ENCODE measurements around the gene KLF6.

Gene KLF6

GRCh38 chr10:3786295-3787015, 1.4 kb upstream of the KLF6 start:
- peak; percentile 54 for DNase-seq

GRCh38 chr10:3785851-3786271, 852 bp upstream of the KLF6 start:
- peak; percentile 37 for DNase-seq

DNA sequence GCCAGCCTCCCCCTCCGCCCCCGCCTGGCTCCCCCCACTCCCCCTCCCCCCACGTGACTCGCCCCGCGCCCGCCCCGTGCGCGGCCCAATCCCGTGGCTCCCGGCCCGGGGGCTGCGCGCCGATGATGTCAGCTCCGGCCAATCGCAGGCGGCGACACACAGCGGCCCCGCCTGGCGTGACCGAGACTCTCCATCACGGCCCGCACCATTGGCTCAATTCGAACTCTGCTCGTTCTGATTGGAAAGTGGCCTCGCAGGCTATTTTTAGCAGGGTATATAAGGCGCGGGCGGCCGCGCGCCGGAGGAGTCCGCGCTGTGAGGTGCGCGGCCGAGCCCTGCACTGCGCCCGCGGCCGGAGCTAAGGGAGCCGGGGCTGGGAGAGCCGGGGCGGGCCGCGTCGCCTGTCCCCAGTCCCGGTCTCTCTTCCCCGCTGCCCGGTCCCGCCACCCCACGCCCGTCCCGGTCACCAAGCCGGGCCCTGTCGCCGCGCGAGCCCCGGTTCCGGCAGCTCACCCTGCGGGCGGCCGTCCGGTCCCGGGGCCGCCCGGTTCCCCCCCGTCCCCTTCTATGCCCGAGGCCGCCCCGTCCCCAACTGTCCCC, 342 bp upstream of the KLF6 start:
- DNase-seq: peak; percentile 99

DNA sequence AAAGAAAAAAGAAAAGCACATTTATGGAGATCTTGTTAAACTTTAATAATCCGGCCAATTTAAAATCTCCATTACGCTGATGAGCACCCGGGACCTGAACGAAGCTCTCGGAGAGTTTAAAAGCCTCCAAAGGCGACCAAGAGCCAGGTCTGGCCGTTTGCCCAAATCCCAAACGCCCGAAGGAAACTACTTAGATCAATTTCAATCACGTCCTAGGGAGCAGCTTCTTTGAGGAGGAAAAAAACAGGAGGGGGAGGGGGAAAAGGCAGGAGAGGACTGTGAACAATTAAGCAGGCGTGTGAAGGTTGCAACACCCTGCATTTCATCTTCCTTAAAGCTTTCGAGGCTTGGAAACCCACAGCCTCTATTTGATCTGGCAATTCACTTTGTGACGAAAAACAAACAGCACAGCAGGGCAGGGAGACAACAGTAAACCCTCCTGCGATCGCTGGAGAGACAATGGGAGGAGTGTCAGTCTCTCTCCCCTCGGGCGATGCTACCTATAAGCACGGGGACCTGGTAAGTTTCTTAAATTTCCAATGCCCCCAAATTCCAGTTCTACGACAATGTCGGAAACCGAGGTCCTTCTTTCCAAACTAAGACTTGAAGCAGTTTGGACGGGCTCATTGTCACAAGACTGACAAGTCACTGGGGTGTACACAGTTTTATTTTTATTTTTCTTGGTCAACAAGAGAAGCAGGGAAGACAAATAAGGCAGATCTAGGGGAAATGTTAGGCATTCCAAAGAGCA, 1.2 kb downstream of the KLF6 start:
- peak; percentile 42 for DNase-seq

- peak; percentile 82 for DNase-seq
Observed at GRCh38 chr10:3783316-3783681, 1.7 kb downstream of the KLF6 start.

- peak; percentile 55 for DNase-seq
Observed at GRCh38 chr10:3782451-3783315, 2.3 kb downstream of the KLF6 start.

GRCh38 chr10:3782146-3782450, 2.9 kb downstream of the KLF6 start:
- DNase-seq: peak; percentile 52

GRCh38 chr10:3781468-3782145, 3.4 kb downstream of the KLF6 start:
- DNase-seq: peak; percentile 53

- no peak for DNase-seq
Observed at GRCh38 chr10:3780771-3781467, 4.1 kb downstream of the KLF6 start.

GRCh38 chr10:3780021-3780770, 4.8 kb downstream of the KLF6 start:
- no peak for DNase-seq

DNA sequence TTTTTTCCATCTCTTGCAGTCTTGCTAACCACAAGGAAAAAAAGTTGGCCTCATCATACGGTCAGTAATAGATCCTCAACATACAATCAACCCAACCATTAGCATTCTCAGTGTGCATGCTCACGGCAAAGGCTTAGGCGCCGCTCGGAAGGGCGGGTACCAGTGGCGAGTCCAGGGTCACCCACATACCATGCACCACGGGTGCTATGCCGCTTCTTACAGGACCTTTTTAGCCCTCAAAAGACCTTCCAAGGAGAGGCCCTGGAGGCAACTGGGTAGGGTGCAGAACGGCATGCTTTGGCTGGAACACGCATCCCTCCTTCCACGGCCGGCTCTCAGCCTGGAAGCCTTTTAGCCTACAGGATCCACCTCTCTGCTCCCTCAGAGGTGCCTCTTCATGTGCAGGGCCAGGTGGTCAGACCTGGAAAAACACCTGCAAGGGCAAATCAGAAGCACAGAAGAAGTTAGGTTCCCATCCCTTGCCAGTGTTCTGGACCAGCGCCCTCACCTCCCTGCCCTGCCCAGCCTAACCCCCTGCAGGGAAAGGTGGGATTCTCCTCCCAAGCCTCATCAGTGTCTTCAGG, 5.8 kb downstream of the KLF6 start:
- DNase-seq: no peak

- DNase-seq: no peak
Observed at GRCh38 chr10:3778692-3779157, 6.3 kb downstream of the KLF6 start.

DNA sequence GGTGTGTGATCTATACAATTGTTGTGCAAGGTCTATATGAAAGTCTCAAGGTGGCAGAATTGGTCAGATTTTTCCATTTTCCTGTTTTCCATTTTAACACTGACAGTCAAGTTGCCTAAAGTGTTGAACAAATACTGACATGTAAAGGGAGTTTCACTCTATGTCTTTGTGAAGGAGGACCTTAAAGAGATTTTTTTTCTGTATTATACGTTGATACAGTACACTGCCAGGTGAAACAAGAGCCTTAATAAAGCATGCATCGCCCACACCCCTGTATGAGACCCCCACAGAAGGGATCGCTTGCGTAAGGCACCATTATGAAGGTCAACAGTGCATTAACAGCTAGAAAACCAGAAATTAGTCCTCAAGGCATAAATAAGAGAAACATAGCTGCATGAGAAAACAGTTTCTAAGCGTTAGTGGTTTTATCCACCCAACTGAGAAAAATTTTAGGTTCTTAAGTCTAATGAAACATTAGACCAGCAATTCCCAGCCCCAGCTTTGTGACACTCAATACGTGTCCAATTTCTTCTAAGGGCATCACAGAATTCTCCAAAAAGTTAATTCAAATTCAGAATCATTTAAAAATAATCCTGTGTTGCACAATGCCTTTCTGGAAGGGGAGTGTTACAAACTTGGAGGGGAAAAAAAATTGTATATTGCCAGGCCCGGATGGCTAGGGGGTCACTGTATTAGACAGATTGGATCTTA, 6.9 kb downstream of the KLF6 start:
- DNase-seq: no peak

GRCh38 chr10:3776796-3777571, 8.0 kb downstream of the KLF6 start:
- peak; percentile 69 for DNase-seq

DNA sequence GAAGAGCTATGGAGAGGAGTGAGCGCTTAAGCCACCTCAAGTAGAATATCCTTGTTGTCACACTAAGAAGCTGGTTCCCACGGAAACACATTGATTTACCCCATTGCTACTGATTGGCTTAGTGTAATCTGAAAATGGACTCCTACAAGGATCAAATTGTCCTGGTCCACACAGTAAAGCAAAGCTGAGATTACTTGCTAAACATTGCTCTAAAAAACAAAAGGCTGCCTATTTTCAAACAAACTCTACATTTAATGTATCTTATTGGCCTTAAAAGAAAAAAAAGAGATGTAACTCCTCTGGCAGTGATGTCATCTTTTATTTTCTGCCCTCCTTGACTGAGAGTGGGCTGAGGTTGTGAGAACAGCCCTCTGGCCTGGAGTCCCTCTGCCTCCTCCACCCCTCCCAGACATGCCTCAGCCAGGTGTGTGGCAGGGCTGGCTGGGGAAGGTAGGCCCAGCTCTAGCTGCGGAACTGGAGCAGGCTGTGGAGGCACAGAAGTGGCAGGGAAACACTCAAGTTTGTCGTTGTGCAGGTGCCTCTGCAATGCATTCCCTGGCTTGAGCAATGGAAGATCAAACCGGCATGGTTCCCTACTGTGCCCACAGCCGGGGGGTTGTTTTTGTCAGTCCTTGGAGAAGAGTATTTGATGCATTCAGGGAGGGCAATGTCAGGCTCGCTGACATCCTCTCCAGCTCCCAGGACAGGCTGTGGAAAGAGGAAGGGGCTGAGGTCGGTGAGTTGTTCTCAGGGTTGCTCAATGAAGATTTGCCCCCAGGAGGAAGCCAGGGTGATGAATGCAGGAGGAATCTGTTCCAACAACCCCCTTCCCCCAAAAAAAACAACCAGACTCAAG, 9.1 kb downstream of the KLF6 start:
- no peak for DNase-seq

DNA sequence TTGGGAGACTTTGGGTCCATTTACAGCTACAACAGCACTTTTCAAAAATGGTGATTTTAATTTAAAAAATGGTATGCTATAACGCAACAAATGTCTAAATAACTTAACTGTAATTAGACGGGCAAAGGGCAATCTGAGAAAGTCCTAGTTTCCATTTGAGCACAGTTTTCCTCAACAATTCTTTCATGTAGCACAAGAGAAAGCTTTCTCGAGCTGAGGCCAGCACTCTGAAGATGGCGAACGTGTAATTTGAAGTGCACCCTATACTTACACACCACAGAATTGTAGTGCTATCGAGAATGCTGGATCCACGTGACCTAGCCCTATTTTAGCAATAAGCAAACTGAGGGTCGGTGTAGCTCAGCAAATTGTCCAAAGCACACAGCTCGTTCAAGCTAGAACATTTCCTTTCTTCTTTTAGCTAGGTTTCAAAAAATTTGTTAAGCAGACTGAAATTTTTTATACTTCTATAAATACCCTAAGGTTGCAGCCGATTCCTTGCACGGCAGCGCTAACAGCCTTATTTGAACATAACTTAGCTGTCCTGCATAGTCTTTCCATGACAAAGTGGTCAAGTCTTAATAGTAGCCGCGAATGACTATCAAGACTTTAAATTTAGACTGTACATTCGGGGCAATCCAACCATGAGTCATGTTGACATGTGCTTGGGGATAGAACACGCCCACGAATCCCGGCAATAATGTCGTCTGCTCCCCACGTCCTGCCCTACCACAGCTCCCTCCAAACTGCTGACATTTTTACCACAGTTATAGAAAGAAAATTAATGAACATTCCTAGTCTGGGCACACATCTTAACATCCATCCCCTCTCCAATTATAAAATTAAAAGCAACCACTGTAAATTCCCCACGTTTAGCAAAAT, 10.0 kb downstream of the KLF6 start:
- DNase-seq: no peak
